Ammon's horn (tissue), 1 donor: ENCODE measurements around the gene MFSD8.
A peak's percentile ranks its signal among the peaks of the same experiment; 100 is the strongest.
"Not testable (repeated sequence)": the region's sequence is repeated elsewhere in the genome, so short reads cannot be mapped to it uniquely, and the experiment has no call there.

ENCODE experiments used
- DNase-seq: peaks from one replicate; pipeline ENCODE4 v3.0.0-alpha.2; 2016; ENCODE audit warnings: low spot score

MFSD8 gene, protein sequence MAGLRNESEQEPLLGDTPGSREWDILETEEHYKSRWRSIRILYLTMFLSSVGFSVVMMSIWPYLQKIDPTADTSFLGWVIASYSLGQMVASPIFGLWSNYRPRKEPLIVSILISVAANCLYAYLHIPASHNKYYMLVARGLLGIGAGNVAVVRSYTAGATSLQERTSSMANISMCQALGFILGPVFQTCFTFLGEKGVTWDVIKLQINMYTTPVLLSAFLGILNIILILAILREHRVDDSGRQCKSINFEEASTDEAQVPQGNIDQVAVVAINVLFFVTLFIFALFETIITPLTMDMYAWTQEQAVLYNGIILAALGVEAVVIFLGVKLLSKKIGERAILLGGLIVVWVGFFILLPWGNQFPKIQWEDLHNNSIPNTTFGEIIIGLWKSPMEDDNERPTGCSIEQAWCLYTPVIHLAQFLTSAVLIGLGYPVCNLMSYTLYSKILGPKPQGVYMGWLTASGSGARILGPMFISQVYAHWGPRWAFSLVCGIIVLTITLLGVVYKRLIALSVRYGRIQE

DNA sequence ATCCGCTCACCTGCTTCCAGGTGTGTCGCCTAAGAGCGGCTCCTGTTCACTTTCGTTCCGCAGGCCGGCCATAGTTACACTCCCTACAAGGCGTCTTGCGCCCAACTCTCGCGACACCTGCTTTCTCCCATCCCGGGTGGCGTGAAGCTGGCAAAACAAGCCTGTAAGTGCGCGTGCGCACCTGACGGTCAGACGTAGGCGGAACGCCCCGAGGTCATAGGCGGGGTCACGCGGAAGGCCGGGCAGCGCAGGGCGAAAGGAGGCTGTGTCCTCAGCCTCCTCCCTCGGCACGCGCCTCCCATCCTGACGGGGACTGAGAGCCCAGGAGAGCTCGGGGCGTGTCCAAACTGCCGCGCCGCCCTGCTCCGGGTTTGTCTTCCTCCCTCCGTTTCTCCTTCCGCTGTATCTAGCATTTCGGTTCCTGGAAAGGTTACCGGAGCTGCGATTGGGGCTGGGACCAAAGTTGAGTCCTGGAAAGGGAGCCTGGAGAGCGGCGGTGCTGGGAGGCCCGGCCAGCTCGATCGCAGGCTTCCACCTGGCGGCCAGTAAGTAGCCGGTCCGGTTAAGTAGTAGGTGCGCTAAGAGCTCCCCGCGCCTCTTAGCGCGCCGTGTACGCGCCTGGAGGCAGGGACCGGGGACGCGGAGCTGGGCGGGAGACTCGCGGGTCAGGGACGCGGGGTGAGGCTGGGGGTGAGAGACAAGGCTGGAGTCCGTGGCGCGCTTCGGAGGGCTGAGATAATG lies at the start of gene MFSD8, which contains the start of gene ABHD18:
Gene MFSD8, minus strand, starts transcription at position 112 of the 741 bp plus-strand sequence. Its CDS starts 40 bp downstream, at position 72.
Gene ABHD18, plus strand, starts transcription at position 345 of the 741 bp plus-strand sequence. CDS start 17,550 bp downstream, outside the sequence.
- DNase-seq = peak; percentile 96

DNA sequence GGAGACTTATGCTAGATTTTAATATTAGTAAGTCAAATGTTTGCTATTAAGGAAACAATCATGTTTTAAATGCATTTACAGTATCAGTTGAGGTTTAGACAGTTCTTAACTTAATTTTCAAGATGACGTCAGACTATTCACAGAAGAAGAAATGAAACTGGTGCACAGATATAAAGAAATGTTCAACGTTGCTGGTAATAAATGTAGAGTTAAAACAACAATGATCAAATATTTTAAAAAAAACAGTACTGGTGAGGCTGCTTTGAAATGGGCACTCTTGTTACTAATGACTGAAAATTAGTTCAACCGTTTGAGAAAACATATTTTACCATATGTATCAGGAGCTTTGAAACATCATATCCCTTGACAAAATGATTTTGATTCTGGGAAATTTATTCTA lies 44.5 kb upstream of the MFSD8 start:
- no peak for DNase-seq

DNA sequence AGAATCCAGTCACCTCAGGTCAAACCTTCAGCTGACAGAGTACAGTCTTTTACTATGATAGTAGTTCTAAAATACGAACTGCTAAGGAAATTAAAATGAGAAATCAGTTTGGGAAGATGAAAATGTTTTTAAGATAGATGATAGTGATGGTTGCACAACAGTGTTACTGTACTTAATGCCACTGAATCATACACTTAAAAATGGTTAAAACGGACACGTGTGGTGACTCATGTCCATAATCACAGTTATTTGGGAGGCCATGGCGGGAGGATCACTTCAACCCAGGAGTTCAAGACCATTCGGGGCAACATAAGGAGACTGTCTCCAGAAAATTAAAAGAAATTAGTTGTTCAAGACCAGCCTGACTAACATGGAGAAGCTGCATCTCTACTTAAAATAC lies 41.6 kb upstream of the MFSD8 start:
- no peak for DNase-seq

DNA sequence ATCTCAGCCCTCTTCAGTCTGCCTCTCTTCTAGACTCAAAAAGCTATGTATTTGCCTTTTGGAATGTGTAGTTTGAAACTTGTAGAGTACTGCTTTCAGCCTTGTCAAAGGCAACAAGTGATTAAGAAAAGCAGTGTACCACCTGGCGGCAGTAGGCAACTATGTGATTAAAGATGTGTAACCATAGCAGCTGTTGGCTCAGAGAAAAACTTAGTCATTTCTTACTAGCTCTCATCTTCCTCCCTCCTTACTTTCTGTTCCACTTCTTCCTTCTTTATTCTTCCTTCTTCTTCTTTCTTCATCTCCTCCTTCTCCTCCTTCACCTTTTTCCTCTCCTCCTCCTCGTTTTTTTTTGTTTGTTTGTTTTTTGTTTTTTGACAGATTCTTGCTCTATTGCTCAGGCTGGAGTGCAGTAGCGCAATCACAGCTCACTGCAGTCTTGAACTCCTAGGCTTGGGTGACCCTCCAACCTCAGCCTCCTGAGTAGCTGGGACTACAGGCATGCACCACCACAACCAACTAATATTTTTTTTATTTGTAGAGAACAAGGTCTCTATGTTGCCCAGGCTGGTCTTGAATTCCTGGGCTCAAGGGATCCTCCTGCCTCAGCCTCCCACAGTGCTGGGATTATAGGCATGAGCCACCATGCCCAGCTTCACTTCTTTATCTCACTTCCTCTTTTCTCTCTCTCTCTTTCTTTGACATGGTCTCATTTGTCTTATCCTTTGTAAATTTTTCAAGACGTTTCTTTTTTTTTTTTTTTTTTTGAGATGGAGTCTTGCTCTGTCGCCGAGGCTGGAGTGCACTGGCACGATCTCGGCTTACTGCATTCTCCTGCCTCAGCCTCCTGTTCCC lies 32.8 kb upstream of the MFSD8 start:
- peak; percentile 2 for DNase-seq

DNA sequence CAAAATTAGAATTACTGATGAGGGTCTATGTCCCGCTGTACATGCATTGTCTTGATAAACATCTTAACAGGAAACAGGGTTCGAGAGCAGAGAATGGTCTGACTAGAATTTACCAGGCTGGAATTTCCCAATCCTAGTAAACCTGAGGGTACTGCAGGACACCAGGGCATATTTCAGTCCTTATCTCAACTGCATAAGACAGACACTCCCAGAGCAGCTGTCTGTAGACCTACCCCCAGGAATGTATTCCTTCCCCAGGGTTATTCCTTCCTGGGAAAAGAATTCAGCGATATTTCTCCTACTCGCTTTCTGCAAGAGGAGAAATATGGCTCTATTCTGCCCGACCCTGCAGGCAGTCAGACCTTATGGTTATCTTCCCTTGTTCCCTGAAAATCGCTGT lies 31.5 kb upstream of the MFSD8 start:
- not testable (repeated sequence) for DNase-seq

DNA sequence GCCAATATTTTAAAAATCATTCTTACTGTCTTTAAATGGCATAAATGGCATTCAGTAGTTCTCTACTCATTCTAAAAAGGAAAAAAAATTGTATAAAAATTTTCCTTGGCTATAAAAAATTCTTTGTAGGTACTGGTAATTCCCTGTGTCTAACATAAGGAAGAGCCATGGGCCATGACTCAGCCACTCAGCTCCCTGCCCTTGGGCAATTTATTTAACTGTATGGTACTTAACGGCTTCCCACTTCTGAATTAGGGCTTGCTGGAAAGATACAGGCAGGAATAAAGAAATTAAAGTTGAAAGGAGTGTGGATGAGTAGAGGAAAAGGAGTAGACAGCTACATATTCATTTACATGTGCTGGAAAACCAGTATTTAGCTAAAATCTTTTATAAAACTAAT lies 30.8 kb upstream of the MFSD8 start:
- DNase-seq = no peak

DNA sequence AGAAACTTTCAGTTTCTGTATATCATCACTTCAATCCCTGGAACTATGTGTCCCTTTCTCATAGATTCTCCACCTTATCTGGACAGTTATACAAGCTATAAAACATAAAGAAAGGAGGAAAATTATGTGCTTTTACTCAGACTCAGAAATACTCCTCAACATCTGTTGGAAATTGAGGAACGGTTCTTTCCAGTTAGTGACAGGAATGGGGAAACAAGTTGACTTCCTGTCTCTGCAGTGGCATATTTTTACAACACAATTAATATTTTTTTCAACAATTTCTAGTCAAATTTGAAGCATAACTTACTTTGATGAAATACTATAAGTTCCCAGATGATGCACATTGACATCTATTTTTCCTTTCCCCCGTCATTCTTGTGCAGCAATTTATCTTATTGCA lies 28.2 kb upstream of the MFSD8 start:
- no peak for DNase-seq

DNA sequence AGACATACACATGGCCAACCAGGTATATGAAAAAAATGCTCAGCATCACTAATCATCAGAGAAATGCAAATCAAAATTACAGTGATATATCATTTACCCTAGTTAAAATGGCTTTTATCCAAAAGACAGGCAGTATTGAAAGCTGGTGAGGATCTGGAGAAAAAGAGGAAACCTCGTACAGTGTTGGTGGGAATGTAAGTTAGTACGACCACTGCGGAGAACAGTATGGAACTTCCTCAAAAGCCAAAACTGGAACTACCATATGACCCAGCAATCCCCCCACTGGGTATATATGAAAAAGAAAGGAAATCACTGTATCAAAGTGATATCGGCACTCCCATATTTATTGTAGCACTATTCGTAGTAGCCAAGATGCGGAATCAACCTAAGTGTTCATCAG lies 23.7 kb upstream of the MFSD8 start:
- no peak for DNase-seq

DNA sequence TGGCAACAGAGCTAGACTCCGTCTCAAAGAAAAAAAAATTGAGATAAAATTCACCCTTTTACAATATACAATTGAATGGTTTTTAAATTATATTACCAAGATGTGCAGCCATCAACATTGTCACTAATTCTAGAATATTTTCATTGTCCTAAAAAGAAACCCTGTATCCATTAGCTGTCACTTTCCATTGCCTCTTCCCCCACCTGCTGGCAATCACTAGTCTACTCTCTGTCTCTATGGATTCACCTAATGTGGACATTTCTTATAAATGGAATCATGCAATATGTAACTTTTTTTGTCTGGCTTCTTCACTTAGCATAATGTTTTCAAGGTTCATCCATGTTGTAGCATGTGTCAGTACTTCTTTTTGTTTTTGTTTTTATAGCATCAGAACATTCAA lies 21.0 kb upstream of the MFSD8 start:
- DNase-seq = no peak

DNA sequence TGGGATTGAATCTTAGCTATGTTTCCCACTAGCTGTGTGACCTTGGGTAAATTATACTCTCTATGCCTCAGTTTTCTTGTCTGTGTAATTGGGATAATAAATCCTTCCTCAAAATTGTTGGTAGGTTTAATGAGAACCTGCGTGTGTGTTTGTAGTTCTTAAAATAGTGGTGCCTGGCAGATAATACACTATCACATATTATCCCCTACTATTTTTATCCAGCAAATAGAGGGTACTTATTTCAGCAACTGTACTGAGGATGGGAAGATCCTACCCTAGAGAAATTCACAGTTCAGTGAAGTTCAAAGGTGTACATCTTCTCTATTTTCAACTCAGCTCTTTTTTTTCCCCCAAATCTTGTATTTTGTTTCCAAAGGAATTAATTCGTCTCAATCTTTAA lies 17.5 kb upstream of the MFSD8 start:
- DNase-seq = no peak

DNA sequence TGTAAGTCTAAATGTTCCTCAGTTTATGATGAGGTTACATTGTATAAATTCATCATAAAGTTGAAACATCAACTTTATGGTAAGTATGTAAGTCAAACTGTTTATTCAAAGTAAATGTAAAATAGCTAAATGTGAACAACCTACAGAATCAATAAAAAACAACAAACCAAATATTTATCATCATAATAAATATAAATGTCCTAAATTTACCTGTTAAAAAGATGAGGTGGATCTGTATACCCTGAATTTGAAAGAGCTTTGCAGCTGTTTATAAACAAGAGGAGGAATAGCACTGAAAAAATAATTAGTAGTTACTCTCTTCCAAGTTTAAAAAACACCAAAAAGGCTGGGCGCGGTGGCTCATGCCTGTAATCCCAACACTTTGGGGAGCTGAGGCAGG lies 14.0 kb upstream of the MFSD8 start:
- DNase-seq = no peak

DNA sequence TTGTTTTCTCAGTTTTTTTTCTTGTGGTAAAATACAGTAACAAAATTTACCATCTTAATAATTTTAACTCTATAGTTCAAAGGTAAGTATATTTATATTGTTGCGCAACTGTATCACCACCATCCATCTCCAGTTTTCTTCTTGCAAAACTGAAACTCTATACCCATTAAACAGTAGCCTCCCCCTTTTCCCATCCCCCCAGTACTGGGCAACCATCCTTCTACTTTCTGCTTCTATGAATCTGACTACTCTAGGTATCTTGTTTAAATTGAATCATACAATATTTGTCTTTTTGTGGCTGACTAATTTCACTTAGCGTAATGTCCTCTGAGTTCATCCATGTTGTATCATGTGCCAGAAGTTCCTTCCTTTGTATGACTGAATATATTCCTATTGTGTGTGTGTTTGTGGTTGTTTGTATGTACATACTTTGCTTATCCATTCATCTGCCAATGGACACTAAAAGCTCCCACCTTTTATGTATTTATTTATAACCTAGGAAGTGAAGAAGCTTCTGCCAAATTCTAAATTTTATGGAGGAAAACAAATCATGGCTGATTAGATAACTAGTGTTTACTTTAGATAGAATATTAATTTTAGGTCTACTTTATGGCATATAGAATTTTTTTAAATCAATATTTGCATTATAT lies 10.3 kb upstream of the MFSD8 start:
- DNase-seq = no peak

DNA sequence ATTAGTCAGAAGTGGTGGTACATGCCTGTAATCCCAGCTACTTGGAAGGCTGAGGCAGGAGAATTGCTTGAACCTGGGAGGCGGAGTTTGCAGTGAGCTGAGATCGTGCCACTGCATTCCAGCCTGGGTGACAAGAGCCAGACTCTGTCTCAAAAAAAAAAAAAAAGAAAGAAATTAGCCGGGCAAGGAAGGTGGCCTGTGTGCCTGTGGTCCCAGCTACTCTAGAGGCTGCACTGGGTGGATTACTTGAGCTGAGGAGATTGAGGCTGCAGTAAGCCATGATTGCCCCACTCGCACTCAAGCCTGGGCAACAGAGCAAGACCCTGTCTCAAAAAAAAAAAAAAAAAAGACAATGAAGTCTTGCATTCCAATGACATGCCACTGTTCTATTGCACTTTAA lies 6.0 kb upstream of the MFSD8 start:
- not testable (repeated sequence) for DNase-seq

DNA sequence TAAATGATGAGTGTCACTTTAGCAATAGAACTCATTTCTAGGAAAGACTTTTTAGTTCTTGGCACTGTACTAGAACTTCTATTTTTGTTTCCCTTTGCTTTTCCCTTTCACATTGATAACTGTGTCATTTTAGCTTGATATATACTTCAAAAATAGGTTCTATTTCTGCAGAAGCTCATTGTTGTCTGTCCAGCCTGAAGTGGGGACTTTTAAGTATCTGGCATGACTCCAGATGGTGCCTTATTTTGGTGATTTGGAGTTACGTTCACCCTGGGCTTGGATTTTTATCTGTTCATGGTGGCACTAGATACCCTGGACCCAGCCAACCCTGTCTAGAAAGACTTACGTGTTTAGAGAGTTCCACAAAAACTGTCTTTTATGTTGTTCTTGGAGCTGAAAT lies 3.6 kb upstream of the MFSD8 start:
- no peak for DNase-seq

DNA sequence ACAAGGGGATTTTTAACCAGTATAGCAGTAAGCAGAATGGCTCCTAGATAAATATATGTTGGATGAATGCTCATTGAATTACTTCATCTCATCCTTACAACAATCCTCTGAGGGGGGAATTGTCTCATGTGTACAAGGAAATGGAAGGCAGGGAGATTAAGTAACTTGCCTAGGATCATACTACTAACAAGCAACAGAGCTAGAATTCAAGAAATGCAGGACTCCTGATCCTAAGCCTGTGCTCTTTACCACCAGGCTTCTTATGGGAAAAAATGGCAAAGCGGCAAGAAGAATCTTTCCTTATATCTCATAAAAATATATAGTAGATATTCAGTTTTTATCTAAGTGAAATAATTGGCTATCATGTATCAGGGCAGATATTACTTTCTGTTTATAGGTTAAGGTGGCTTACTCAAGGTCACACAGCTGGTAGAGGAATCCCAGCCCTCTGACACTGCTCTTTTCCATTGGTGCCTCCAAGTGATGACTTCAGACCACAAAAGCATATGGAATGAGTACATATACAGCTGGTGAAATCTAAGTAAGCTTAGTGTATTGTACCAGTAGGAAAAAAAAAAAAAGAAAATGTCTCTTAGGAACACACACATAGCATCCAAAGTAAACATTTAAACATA lies 2.3 kb upstream of the MFSD8 start:
- no peak for DNase-seq

DNA sequence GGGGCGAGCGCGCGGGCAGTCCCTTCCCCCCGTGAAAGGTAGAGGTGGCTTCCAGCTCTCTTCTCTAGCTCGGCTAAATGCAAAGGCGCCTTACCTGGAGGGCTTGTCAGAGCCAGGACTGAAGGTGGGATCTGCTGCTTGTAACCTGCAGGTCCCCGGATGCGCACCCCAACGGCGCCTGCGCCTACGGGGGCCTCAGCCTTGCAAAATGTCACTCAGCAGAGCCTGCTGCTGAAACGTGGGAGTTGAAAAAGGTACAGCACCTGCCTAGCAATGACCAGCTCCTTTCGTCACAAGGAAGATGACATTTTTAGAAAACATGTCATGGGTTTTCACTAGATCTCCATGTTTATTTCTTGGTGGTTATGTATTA lies 816 bp upstream of the MFSD8 start:
- peak; percentile 58 for DNase-seq

DNA sequence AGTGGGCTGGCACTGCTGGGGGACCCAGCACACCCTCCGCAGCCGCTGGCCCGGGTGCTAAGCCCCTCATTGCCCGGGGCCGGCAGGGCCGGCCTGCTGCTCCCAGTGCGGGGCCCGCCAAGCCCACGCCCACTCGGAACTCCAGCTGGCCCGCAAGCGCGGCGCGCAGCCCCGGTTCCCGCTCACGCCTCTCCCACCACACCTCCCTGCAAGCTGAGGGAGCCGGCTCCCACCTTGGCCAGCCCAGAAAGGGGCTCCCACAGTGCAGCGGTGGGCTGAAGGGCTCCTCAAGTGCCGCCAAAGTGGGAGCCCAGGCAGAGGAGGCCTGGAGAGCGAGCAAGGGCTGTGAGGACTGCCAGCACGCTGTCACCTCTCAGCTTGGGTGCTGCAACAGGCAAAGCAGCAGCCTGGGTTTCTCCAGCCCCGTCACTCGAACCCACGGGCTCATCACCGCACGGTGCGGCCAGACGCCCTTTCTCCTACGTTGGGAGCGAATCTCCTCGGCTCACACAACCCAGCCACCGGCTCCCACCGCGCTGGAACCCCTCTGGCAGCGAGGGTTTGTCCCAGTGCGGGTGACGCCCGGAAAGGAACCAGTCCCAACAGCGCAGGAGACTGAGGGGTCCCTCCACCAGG lies 429 bp downstream of the MFSD8 start:
- not testable (repeated sequence) for DNase-seq

DNA sequence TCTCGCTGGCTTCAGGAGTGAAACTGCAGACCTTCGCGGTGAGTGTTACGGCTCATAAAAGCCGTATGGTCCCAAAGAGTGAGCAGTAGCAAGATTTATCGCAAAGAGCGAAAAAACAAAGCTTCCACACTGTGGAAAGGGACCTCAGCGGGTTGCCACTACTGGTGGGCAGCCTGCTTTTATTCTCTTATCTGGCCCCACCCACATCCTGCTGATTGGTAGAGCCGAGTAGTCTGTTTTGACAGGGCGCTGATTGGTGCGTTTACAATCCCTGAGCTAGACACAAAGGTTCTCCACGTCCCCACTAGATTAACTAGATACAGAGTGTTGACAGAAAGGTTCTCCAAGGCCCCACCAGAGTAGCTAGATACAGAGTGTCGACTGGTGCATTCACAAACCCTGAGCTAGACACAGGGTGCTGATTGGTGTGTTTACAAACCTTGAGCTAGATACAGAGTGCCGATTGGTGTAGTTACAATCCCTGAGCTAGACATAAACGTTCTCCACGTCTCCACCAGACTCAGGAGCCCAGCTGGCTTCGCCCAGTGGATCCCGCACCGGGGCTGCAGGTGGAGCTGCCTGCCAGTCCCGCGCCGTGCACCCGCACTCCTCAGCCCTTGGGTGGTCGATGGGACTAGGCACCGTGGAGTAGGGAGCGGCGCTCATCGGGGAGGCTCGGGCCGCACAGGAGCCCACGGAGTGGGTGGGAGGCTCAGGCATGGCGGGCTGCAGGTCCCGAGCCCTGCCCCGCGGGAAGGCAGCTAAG lies 1.2 kb downstream of the MFSD8 start:
- not testable (repeated sequence) for DNase-seq

DNA sequence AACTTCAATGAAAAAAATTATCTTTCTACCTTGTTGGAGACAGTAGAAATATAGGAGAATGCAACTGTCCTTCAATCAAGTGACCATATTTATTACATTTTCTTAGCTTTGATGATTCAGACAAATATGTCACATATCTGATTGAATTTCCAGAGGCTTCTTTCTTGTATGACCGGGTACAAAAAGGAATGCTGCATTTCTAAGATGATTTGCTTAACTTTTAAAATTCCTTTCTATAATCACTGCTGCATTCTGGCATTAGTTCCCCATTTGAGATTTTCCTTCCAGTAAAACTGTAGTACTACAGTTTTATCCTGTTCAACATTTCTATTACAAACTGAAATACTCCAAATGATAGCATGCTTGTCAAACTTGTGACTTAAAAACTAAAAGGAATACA lies 5.2 kb downstream of the MFSD8 start:
- no peak for DNase-seq

DNA sequence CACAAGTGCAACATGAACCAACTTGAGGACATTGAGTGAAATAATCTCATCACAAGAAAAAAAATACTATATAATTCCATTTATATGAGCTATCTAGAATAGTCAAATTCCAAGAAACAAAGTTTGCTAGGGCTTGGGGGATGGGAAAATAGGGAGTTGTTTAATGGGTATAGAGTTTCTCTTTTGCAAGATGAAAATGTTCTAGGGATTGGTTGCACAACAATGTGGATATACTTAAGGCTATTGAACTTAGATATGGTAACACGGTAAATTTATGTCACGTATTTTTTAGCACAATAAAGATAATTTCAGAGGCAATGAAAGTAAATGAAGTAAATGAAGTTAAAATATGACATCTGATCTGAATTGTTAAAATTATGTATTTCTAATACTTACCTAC lies 7.9 kb downstream of the MFSD8 start:
- no peak for DNase-seq
